Vagina (tissue), 2 donors: ENCODE data around the gene CD300A. TPM values are rescaled to one million over a fixed set of nuclear protein-coding genes. Genes with fewer than 3 reads are reported as not detected.

Experiments used
- DNase-seq, 2 donors: peaks; one replicate each; pipeline ENCODE4 v3.0.0-alpha.2; 2017; ENCODE audit errors: extremely low spot score in 2 of 2
- H3K27ac ChIP-seq: fragments of 200-600 bp; sonication (generic); one replicate; pipeline ENCODE4 v1.5.1; 2019
- H3K27me3 ChIP-seq: fragments of 200-600 bp; sonication (generic); one replicate; pipeline ENCODE4 v1.5.1; 2019
- H3K36me3 ChIP-seq, 2 donors: fragments of 200-600 bp; sonication (generic); one replicate each; pipeline ENCODE4 v1.5.1; 2017 to 2019
- H3K4me1 ChIP-seq: fragments of 200-600 bp; sonication (generic); one replicate; pipeline ENCODE4 v1.5.1; 2019
- H3K4me3 ChIP-seq, 2 donors: fragments of 200-600 bp; sonication (generic); 1 replicate in 1 of 2; 2 replicates in 1 of 2; pipeline ENCODE4 v1.5.1; 2016 to 2019
- H3K9me3 ChIP-seq: fragments of 200-600 bp; sonication (generic); one replicate; pipeline ENCODE4 v1.5.1; 2019
- POLR2A ChIP-seq, 2 donors: fragments of 450-650 bp; IDR thresholded peaks; one replicate each; pipeline ENCODE4 v1.6.1; 2017; ENCODE audit warnings: antibody characterized with exemption in 2 of 2, mild to moderate bottlenecking in 2 of 2, moderate library complexity in 2 of 2
- POLR2AphosphoS5 ChIP-seq, 2 donors: sonication (generic); formaldehyde crosslinking; IDR thresholded peaks; one replicate each; pipeline ENCODE4 v1.9.0; 2017; ENCODE audit warnings: antibody characterized with exemption in 2 of 2, mild to moderate bottlenecking in 2 of 2, low read depth in 1 of 2; ENCODE audit not compliant: insufficient read depth in 1 of 2
- intact Hi-C: fragments of 100-400 bp; cut with DNase I; formaldehyde crosslinking; loops from one replicate; pipeline ENCODE4 v1.15.1; 2023
- total RNA-seq: library from RNA; depleted of rRNA; stranded (reverse); fragments of >200 nt; gene quantifications from one replicate; pipeline ENCODE4 v1.2.3, GENCODE V29; 2016
- TF ChIP-seq, protein P1 (sequence below), 3 experiments: fragments of 450-650 bp in 2 of 3; fragments of 200-600 bp in 1 of 3; sonication (generic) in 1 of 3; IDR thresholded peaks; one replicate each; pipeline ENCODE4 v1.5.1; 2017 to 2019; ENCODE audit warnings: antibody characterized with exemption in 3 of 3, mild to moderate bottlenecking in 2 of 3, moderate library complexity in 2 of 3

The CD300A gene
- total RNA-seq, 1 donor from 2014 or later = 4.2 TPM

DNA sequence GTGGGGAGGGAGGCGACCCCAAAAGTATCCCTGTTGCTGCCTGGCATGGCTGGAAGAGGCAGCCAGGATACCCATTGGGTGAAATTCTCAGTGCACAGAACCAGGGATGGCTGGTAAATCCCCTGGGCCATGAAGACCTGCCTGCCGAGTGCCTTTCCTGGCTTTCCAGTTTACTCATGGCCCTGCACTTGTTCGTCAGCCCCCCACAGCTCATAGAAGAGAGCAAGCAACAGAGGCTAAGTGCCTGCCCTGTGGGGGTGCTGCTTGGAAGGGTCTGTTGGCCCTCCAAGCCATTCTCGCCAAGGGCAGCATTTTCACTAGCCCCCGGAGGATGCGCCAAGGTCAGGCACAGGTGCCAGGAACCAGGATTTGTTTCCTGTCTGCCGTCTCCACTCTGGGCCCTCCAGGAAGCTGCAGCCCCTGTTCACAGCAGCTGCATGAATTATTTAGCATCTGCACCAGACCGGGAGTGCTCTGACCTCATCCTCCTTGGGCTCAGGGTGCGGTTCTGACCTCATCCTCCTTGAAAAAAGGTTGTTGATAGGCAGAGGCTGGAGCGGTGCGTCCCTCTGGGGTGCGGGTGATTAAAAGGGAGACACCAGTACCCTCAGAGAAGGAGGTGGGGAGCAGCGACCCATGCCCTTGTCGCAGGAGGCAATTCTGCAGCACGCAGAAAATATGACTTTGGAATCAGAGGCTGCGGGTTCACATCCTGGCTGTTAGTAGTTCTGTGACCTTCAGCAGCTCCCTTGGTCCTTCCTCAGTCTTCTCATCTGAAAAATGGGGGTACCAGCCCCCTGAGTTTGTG lies 14.2 kb upstream of the CD300A start:
- no peaks in the 10 kb centered on the region for H3K27me3 ChIP-seq
- H3K9me3 ChIP-seq = no peaks in the 10 kb centered on the region
- peak overlapping the region; percentile 27 for H3K27ac ChIP-seq
- H3K4me3 ChIP-seq = no peak overlapping the region
- H3K4me1 ChIP-seq = peaks cover 39% of the 10 kb centered on the region
- H3K36me3 ChIP-seq = no peaks in the 10 kb centered on the region
- no peak for DNase-seq
- TF ChIP-seq POLR2AphosphoS5 (IDR thresholded peaks at IDR 0.05; ENCODE audit: insufficient read depth in 1 of 2, low read depth in 1 of 2) (no peak), POLR2A (IDR thresholded peaks at IDR 0.05) (no peak)
- intact Hi-C loops = loop anchor here (10.0 kb wide), 1 partner anchor 237 kb away; the partner anchor contains the start of gene TTYH2

DNA sequence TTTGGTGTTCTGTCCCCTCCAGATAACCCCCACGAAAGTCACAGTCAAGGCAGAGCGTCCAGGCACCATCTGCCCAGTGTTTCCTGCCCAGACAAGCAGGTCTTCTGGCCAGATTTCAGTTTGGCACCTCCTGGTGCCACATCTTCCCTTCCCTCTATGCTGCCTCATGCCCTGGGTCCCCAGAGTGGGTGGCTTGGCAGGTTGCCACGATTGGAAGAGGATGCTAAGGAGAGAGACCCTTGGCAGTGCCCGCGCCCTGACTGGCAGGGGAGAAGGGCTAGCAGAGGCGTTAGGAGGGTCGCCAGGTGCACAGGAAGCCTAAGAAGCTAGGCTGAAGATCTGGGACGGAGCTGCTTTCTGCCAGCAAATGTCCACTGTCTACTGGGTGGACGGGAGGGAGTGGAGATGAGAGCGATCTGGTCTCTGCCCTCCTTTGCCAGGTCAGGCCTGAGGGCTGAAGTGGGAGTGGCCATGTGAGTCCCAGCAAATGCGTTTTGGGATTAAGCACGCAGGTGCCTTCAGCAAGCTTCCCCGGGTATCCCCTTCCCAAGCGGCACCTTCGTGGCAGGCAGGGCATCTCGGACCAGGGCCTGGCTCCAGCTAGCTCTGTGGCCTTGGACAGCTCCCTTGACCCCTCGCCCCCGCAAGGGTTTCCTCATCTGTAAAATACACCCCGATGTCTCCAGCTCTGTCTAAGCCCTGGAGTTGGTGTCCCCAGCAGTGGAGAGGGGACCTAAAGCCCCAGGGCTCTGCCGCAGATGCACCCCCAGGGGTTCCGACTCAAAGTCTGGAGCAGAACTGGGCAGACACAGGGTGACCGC lies 13.4 kb upstream of the CD300A start:
- intact Hi-C loops = loop anchor here (10.0 kb wide), 1 partner anchor 238 kb away; the partner anchor contains the start of gene TTYH2
- peak overlapping the region; percentile 72 for H3K27ac ChIP-seq
- H3K36me3 ChIP-seq = no peaks in the 10 kb centered on the region
- peaks cover 40% of the 10 kb centered on the region for H3K4me1 ChIP-seq
- no peak for TF ChIP-seq POLR2AphosphoS5 (IDR thresholded peaks at IDR 0.05; ENCODE audit: insufficient read depth in 1 of 2, low read depth in 1 of 2)
- no peak for TF ChIP-seq POLR2A (IDR thresholded peaks at IDR 0.05)
- TF ChIP-seq, protein P1, sequence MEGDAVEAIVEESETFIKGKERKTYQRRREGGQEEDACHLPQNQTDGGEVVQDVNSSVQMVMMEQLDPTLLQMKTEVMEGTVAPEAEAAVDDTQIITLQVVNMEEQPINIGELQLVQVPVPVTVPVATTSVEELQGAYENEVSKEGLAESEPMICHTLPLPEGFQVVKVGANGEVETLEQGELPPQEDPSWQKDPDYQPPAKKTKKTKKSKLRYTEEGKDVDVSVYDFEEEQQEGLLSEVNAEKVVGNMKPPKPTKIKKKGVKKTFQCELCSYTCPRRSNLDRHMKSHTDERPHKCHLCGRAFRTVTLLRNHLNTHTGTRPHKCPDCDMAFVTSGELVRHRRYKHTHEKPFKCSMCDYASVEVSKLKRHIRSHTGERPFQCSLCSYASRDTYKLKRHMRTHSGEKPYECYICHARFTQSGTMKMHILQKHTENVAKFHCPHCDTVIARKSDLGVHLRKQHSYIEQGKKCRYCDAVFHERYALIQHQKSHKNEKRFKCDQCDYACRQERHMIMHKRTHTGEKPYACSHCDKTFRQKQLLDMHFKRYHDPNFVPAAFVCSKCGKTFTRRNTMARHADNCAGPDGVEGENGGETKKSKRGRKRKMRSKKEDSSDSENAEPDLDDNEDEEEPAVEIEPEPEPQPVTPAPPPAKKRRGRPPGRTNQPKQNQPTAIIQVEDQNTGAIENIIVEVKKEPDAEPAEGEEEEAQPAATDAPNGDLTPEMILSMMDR (IDR thresholded peaks at IDR 0.05) = no peak
- DNase-seq = no peak
- H3K4me3 ChIP-seq = peak overlapping the region; percentile 36 to 40
- no peaks in the 10 kb centered on the region for H3K9me3 ChIP-seq
- H3K27me3 ChIP-seq = no peaks in the 10 kb centered on the region

DNA sequence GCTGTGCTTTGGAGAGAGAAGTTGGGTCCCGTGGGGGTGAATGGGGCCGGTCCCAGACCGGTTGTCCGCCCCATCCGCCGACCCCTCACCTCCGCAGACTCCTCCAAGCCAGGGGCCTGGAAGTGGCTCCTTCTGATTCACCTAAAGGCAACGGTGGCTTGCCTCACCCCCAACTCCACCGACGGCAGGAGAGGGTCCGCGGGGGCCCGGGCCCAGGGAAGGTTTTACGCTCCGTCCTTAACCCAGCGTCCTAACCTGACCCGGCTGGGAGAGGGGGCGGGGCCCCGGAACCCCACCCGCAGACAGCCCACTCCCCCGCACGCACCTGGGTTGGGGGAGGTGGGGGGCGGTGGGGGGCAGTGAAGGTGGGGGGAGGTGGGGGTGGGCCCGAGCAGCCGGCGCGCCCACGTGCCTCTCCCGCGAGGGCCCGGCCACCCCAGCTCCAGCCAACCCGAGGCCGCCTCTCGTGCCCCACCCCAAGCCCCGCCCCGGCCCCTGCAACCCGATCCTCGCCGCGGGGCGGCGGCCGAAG lies 12.7 kb upstream of the CD300A start:
- intact Hi-C loops = loop anchor here (10.0 kb wide), 1 partner anchor 239 kb away; the partner anchor contains the start of gene TTYH2
- H3K36me3 ChIP-seq = no peaks in the 10 kb centered on the region
- peaks cover 40% of the 10 kb centered on the region for H3K4me1 ChIP-seq
- H3K4me3 ChIP-seq = peak overlapping the region; percentile 36 to 40
- H3K27me3 ChIP-seq = no peaks in the 10 kb centered on the region
- peak overlapping the region; percentile 72 for H3K27ac ChIP-seq
- no peak for DNase-seq
- TF ChIP-seq, protein P1 (IDR thresholded peaks at IDR 0.05) = no peak
- TF ChIP-seq POLR2A (IDR thresholded peaks at IDR 0.05) = no peak
- TF ChIP-seq POLR2AphosphoS5 (IDR thresholded peaks at IDR 0.05; ENCODE audit: insufficient read depth in 1 of 2, low read depth in 1 of 2) = no peak
- no peaks in the 10 kb centered on the region for H3K9me3 ChIP-seq

DNA sequence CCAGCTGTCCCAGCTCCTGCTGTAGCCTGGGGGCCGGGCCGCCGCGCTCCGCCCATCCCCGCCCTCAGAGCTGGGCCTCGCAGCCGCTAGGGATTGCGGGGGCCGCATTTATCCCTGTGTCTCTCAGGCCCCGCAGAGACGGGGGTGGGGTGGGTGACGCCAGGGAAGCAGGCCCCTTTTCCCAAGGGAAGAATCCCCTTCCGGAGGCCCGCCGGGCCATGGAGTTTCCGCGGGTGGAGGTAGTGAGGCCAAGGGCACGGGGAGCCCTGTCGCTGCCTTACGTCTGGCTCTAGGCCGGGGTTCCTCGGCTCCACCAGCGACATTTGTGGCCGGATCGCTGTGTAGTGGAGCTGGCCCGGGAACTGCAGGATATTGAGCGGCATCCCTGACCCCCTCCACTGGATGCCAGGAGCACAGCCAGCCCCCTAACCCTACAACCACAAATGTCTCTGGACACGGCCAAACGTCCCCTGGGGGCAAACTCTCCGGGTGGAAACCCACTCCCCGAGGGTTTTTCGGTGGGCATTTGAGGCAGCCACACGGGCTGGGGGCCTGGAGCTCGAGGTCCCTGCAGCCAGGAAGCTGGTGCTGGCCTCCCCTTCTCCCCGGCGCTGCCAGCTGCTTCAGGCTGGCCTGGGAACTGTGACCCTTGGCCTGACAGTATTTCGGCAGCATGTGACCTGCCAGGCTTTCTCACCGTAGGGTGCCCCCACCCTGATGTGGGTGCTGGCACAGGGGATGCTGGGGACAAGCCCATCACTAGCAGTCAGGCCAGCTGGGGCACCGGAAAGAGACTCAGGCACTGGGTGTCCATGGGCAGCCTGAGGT lies 12.0 kb upstream of the CD300A start:
- H3K27me3 ChIP-seq = no peaks in the 10 kb centered on the region
- peak overlapping the region; percentile 72 for H3K27ac ChIP-seq
- H3K4me3 ChIP-seq = peak overlapping the region; percentile 36 to 40
- intact Hi-C loops = loop anchor here (10.0 kb wide), 1 partner anchor 240 kb away; the partner anchor contains the start of gene TTYH2
- H3K36me3 ChIP-seq = no peaks in the 10 kb centered on the region
- peaks cover 40% of the 10 kb centered on the region for H3K4me1 ChIP-seq
- TF ChIP-seq POLR2AphosphoS5 (IDR thresholded peaks at IDR 0.05; ENCODE audit: insufficient read depth in 1 of 2, low read depth in 1 of 2) (peak in 1 of 2 donors; percentile 89), POLR2A (IDR thresholded peaks at IDR 0.05) (peak in 1 of 2 donors; percentile 42)
- TF ChIP-seq, protein P1 (IDR thresholded peaks at IDR 0.05) = peak in 1 of 3 experiments; percentile 31
- H3K9me3 ChIP-seq = no peaks in the 10 kb centered on the region
- DNase-seq = no peak
